ENCODE measurements around the gene HHAT. TPM values are rescaled to one million over a fixed set of nuclear protein-coding genes. Genes with fewer than 3 reads are reported as not detected.
A peak's percentile ranks its signal among the peaks of the same experiment; 100 is the strongest.

The HHAT gene
- polyA plus RNA-seq, 1 donor (not counting 4 experiments of a cell fraction or from before 2014, with no cell fraction given): 3.8 TPM

GRCh38 chr1:210394281-210394821 is 65.6 kb downstream of the HHAT start:
- dilution Hi-C loops (cut with MboI; ENCODE audit: extremely low pct_ligation_motif_present, low sequenced_read_pairs): no loop called here
- H3K4me2 ChIP-seq (ENCODE audit: control insufficient read depth, extremely low read depth, insufficient read depth, low read depth, low read length): peak overlapping the region; percentile 17
- no peaks in the 10 kb centered on the region for H3K9me3 ChIP-seq (ENCODE audit: control insufficient read depth, low read depth, low read length)
- peaks cover 19% of the 10 kb centered on the region for H3K4me1 ChIP-seq (ENCODE audit: control insufficient read depth, extremely low read depth, insufficient read depth, low read length)
- peak; percentile 73 for FAIRE-seq
- H3K9ac ChIP-seq (ENCODE audit: control insufficient read depth, extremely low read depth, insufficient read depth, low read length): no peak overlapping the region
- no peak for DNase-seq (ENCODE audit: low read depth, low spot score)
- no peak overlapping the region for H3K27ac ChIP-seq (ENCODE audit: control insufficient read depth, insufficient read depth, low read length)
- H3K9me1 ChIP-seq (ENCODE audit: control insufficient read depth, extremely low read depth, insufficient read depth, low read length): no peaks in the 10 kb centered on the region
- no peaks in the 10 kb centered on the region for H4K20me1 ChIP-seq (ENCODE audit: control insufficient read depth, extremely low read depth, insufficient read depth, low read length)
- TF ChIP-seq CTCF (optimal IDR thresholded peaks at IDR 0.05 in 1 of 3, IDR thresholded peaks at IDR 0.05 in 1 of 3, conservative IDR thresholded peaks at IDR 0.05 in 1 of 3; ENCODE audit: extremely low read depth in 1 of 3, insufficient read depth in 2 of 3, low read length in 3 of 3): no peak
- TF ChIP-seq EZH2 (IDR thresholded peaks at IDR 0.05; ENCODE audit: low read length): no peak
- no peak overlapping the region for H2AFZ ChIP-seq (ENCODE audit: control insufficient read depth, low read length)
- no peaks in the 10 kb centered on the region for H3K79me2 ChIP-seq (ENCODE audit: control insufficient read depth, insufficient read depth, low read length)
- H3K36me3 ChIP-seq (ENCODE audit: control insufficient read depth in 2 of 2, extremely low read depth in 1 of 2, insufficient read depth in 2 of 2, low read length in 2 of 2): no peaks in the 10 kb centered on the region
- no peak overlapping the region for H3K4me3 ChIP-seq (ENCODE audit: control insufficient read depth in 2 of 3, extremely low read depth in 1 of 3, insufficient read depth in 2 of 3, low read depth in 1 of 3, low read length in 3 of 3)
- H3K27me3 ChIP-seq (ENCODE audit: control insufficient read depth, extremely low read depth, insufficient read depth, low read length): peaks cover 6% of the 10 kb centered on the region

- FAIRE-seq: no peak
- H4K20me1 ChIP-seq (ENCODE audit: control insufficient read depth, extremely low read depth, insufficient read depth, low read length): no peaks in the 10 kb centered on the region
These were observed 67.8 kb downstream of the HHAT start for GRCh38 chr1:210396541-210396940.

More at GRCh38 chr1:210396541-210396940, 67.8 kb downstream of the HHAT start:
- TF ChIP-seq EZH2 (IDR thresholded peaks at IDR 0.05; ENCODE audit: low read length) (no peak), CTCF (optimal IDR thresholded peaks at IDR 0.05 in 1 of 3, IDR thresholded peaks at IDR 0.05 in 1 of 3, conservative IDR thresholded peaks at IDR 0.05 in 1 of 3; ENCODE audit: extremely low read depth in 1 of 3, insufficient read depth in 2 of 3, low read length in 3 of 3) (no peak)
- Histone ChIP-seq H3K27me3 (ENCODE audit: control insufficient read depth, extremely low read depth, insufficient read depth, low read length) (peaks cover 6% of the 10 kb centered on the region), H3K9me1 (ENCODE audit: control insufficient read depth, extremely low read depth, insufficient read depth, low read length) (no peaks in the 10 kb centered on the region), H3K9ac (ENCODE audit: control insufficient read depth, extremely low read depth, insufficient read depth, low read length) (no peak overlapping the region), H3K4me3 (ENCODE audit: control insufficient read depth in 2 of 3, extremely low read depth in 1 of 3, insufficient read depth in 2 of 3, low read depth in 1 of 3, low read length in 3 of 3) (no peak overlapping the region), H3K79me2 (ENCODE audit: control insufficient read depth, insufficient read depth, low read length) (no peaks in the 10 kb centered on the region), H3K4me1 (ENCODE audit: control insufficient read depth, extremely low read depth, insufficient read depth, low read length) (peaks cover 27% of the 10 kb centered on the region), H2AFZ (ENCODE audit: control insufficient read depth, low read length) (no peak overlapping the region), H3K27ac (ENCODE audit: control insufficient read depth, insufficient read depth, low read length) (no peak overlapping the region), H3K9me3 (ENCODE audit: control insufficient read depth, low read depth, low read length) (no peaks in the 10 kb centered on the region), H3K36me3 (ENCODE audit: control insufficient read depth in 2 of 2, extremely low read depth in 1 of 2, insufficient read depth in 2 of 2, low read length in 2 of 2) (no peaks in the 10 kb centered on the region), H3K4me2 (ENCODE audit: control insufficient read depth, extremely low read depth, insufficient read depth, low read depth, low read length) (no peak overlapping the region)
- dilution Hi-C loops (cut with MboI; ENCODE audit: extremely low pct_ligation_motif_present, low sequenced_read_pairs): no loop called here
- no peak for DNase-seq (ENCODE audit: low read depth, low spot score)
